Glomerular visceral epithelial cell (primary cell): ENCODE results near the gene MYH14.
A peak's percentile ranks its signal among the peaks of the same experiment; 100 is the strongest.
"Not testable (repeated sequence)": the region's sequence is repeated elsewhere in the genome, so short reads cannot be mapped to it uniquely, and the experiment has no call there.

Experiments used
- DNase-seq: peaks from one replicate; pipeline ENCODE4 v3.0.0-alpha.2; 2016; ENCODE audit errors: extremely low spot score

The MYH14 gene

DNA sequence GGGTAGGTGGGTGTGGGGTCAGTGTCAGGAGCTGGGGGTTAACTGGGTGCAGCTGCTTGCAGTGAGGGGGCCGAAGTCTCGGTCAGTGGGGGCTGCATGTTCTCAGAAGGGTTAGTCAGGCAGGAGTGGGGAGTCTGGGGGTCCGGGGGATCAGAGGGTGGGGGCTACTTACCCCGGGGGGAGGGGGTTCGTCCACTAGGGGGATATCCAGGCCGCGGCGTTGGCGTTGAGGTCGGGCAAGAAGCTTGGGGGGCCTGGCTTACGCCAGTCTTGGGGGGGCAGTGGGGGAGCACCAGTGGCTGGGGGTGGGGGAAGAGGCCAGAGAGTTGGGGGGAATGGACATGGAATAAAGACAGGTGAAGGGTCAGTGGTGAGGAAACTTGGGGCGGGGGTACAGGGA is 116.6 kb downstream of the MYH14 start:
- DNase-seq, result no peak

DNA sequence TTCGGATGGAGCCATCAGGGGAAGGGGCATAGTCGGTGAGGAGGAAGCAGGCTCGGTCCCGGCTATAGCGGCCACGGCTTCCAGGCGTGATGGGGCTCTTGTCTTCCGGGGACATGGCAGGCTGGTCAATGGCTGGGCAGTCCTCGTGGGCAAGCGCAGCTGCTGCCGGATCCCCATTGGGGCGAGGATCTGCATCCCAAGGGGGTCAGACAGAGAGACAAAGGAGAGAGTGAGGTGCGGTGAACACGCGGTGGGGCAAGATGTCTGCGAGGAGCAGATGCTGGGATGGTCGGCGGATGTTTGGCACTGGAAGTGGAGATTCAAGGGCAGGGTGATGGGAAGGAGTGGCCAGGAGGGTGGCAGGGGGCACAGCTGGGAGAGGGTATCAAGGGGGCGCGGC is 117.2 kb downstream of the MYH14 start:
- DNase-seq, result no peak

DNA sequence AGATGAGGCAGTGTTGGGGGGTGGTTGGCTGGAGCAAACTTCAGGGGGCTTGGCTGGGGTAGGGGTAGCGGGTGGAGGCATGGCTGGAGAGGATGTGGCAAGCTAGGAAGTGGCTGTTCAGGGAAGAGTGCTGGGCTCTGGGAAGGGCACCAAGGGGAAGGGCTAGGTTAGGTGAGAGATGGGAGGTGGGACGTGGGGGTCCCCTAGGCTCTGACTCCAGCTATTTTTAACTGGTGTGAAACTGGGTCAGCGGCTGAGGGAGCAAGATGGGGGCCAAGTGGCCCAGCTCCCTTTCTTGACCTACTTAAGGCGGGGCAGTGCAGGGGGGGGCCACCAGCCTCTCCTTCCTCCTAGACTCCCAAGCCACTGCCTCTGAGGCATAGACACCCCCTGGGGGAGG is 118.4 kb downstream of the MYH14 start:
- no peak for DNase-seq

DNA sequence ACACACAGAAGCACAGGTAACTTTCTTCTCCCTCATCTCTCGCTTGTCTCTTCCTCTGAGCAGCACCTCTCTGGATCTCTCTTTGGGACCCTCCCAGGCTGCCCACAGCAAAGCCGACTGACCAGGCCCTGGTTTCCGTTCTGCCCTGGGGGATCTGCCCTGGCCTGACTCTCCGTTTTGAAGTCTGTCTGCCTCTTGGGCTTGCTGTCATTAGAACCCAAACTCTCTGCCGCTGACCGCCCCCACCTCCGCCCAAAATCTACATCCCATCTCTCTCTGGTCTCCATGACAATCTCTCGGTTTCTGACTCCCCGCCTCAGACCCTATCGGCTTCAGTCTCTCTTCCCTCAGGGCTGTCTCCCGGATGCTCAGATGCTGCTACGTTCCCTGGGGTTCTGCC is 118.8 kb downstream of the MYH14 start:
- no peak for DNase-seq

DNA sequence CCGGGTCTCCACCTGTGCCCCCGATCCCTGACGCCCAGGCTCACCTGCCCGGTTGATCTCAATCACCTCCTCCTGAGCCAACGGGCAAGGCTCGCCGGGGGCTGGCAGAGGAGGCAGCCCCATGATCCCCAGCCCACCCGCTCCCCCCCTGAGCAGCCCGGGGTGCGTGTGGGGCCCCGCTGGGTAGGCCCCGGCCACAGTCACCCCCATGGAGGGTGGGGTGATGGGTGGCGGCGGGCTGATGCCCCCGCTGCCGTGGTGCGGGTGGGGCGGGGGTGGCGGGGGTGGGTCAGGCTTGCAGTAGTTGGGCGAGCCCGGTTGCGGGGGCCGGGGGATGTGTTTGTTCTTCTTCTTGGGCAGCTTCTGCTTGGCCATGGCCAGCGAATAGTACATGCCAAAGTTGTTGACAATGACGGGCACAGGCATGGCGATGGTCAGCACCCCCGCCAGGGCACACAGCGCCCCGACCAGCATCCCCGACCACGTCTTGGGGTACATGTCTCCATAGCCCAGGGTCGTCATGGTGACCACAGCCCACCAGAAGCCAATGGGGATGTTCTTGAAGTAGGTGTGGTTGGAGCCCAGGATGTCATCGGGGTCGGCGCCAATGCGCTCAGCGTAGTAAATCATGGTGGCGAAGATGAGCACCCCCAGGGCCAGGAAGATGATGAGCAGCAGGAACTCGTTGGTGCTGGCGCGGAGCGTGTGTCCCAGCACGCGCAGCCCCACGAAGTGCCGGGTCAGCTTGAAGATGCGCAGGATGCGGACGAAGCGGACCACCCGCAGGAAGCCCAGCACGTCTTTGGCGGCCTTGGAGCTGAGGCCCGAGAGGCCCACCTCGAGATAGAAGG is 119.7 kb downstream of the MYH14 start:
- DNase-seq, result no peak

DNA sequence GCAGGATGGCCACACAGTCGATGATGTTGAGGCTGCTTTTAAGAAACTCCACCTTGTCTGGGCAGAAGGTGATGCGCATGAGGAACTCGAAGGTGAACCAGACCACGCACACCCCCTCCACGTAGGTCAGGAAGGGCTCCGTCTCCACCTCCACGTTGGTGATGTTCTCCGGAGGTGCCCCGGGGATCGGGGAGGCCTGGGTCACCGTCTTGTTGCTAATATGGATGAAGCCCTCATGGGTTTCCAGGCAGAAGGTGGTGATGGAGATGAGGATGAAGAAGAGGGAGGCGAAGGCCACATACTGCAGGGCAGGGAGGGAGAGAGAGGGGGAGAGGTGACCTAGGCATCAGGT is 120.3 kb downstream of the MYH14 start:
- no peak for DNase-seq

DNA sequence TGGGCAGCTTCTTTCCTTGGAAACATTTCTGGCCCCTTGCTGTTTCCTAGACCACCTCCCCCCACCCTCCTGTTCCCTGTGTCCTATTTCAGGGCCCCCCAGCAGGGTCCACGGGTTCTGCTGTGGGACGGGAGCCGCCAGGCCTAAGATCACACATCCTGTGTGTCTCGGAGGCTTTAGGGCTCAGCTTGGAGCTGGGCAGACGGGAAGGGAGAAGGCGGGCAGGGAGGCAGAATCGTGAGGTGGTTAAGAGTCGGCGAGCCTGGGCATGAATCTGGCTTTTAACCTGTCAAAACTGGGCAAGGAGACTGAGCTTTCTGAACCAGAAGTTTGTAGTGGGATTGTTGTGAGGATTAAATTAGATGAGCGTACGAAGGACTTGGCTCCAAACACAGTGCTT is 120.9 kb downstream of the MYH14 start:
- no peak for DNase-seq

DNA sequence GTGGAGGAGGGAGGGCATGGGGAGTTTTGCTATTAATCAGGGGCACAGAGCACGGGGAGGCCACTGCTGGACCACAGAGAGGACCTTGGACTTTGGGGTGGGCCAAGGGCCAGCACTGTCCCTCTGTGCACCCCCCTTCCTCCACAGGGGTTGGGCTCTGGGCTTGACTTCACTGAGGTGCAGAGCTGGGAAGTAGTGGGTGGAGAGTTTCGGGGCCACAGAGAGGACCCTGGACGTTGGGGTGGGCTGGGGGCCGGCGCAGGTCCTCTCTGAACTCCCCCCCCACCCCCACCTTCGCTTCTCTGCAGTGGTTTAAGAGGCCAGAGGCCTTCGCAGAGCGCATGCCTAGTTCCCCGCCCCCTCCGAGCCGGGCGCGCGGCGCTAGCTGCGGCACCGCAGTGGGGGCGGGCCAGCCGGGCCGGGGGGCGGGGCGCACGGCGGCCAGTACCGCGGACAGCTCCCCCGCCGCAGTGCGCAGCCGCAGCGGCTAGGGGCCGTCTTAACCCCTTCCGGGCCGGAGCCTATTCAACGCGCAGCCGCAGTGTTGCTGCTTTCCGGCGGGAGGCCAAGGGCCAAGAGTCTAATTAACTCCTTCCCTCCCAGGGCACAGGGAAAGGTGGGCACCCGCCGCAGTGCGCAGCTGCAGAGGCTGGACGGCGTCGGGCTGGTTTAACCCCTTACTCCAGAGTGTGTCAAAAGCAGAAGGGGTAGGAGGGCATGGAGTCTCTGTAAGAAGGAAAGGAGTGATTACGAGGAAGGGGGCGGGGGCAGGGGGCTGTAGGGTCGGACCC is 122.1 kb downstream of the MYH14 start:
- DNase-seq, result peak; percentile 53

DNA sequence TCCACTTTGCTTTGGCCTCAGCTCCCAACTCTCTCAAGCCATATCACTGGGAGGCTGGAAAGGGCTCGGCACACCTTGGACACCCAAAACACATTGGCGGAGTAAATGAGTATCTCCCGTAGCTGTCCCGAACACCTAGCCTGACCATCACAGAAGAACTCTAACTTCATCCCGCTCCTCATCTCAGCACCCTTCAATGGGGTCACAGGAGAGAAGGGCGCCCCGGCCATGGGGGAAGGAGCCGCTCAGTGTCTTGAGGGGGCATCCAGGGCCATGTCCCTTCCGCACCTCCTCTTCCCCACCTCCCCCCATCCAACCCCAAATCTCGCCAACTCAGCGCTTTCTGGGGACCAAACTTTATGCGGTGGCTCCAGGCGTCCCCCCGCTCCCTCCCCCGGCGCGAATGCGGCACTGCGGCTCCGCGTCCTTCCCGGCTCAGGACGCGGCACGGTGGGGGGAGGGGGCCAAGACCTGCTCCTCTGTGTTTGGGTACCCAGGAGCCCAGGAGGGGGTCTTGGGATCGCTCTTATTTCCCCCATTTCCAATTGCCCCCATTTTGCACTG is 122.8 kb downstream of the MYH14 start:
- DNase-seq, result no peak

DNA sequence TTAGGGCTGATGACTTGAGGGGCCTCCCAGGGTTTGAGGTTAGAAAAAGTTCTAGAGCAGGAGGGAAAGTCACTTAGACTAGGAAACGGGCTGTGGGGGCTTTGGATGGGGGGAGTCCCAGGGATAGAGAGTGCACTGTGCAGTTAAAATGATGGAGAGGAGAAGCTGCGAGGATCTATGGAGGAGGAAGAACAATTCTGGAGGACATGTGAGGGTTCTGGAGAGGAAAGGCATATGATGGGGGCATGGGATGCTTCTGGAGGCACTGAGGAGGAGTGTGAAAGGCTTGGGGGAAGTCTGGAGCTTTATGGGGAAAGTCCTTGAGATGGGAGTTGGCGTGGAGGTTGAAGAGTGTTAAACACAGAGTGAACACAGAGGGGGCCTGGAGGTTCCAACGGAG is 123.6 kb downstream of the MYH14 start:
- no peak for DNase-seq

DNA sequence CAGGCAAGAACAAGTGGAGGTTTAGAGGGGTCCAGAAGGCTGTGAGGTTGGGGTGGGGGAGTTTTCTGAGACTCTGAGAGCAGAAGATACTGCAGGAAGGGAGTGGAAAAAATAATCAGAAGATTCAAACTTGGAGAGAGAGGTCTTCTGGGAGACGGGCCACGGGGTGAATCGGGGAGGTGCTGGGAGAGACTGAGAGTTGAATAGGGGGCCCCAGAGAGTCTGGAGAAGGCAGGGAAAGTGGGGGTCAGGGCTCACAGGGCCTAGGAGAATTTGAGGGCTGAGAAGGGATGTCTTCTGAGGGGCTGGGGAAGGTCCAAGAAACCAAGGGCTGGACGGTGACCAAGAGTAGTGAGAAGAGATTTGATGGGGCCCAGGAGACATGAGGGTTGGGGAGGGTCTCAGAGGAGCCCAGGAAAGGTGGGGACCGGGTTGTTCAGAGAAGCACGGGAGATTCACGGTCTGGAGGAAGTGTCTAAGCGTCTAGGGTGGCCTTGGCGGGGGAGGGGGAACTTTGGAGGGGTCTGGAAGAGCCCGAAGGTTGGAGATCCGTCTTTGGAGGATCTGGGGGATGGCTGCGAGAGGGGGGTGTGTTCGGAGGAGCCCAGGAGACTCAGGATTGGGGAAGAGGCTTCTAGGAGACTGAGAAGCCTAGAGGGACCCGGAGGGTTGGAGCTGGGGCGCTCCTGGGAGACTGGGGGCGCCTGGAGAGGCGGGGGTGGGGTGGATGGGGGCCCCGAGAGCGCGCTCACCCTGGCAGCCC is 124.2 kb downstream of the MYH14 start:
- DNase-seq, result no peak

DNA sequence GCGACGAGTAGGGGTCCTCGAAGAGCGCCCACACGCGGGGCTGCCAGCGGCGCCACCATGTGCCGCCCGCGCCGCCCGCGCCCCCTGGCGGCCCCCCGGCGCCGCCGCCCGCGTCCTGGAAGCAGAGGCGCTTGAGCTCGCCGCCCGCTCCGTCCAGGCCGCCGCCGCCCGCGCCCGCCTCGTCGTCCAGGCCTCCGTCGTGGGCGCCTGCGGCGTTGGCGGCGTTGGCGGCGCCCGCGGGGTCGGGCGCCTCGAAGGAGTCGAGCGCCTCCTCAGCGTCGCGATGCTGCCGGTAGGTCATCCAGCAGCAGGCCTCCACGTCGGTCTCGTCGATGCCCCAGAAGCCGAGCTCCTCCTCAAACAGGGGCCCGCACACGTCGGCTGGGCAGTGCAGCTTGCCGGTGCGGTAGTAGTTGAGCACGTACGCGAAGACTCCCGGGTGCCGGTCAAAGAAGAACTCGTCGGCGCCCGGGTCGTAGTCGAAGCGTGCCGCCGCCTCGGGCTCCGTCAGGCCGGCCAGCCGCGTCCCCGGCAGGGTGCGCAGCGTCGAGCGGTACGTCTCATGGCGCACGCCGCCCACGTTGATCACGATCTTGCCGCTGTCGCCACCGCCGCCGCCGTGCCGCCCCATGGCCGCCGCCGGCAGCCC is 124.9 kb downstream of the MYH14 start:
- DNase-seq, result peak; percentile 11

DNA sequence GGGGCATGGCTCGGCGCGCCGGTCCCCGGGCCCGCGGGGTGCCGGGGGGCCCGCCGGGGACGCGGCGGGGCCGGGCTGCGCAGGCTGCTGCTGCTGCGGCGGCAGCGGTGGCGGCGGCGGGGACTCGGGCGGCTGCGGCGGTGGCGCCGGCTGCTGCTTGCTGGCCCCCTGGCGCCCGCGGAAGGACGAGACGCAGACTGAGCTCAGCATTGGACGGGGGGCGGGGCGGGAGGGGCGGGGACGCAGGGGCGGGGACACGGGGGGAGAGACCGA is 125.4 kb downstream of the MYH14 start:
- DNase-seq, result no peak

DNA sequence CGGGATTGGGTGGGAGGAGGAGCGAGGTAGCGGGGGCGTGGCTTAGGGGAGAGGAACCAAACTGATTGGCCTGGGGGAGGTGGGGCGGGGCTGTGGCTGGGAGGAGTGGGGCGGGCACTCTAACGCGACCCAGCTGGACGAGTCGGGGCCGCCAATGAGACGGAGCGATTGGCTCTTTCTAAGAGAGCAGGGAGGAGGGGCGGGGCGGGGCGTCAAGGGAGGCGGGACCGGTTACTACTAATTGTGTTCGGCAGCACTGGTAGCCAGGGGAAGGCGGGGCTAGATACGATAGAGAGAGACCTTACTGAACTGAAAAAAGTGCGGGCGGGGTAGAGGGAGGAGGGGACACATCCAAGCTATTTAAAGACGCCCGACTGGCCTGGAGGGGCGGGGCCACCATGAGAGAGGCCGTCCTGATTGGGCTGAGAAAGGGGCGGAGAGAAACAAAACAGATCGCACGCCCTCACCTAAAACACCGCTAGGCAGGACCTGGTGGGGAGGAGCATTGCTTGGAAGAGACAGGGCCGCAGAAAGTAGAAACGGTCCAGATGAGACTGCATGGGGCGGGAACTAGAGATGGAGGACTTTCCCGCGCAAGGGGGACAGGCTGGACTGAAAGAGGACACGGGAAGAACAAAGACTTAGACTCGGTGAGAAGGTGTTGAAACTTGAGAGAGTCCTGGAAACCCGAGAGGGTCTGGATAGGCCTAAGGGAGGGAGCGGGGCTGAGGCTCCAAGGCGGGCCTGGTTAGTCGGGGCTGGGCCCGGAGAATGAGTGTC is 125.9 kb downstream of the MYH14 start, which contains the start of gene KCNC3:
Gene KCNC3 (minus strand): TSS at position 232 of the 780 bp plus-strand sequence. CDS start 295 bp downstream, outside the sequence.
- DNase-seq, result peak; percentile 96

DNA sequence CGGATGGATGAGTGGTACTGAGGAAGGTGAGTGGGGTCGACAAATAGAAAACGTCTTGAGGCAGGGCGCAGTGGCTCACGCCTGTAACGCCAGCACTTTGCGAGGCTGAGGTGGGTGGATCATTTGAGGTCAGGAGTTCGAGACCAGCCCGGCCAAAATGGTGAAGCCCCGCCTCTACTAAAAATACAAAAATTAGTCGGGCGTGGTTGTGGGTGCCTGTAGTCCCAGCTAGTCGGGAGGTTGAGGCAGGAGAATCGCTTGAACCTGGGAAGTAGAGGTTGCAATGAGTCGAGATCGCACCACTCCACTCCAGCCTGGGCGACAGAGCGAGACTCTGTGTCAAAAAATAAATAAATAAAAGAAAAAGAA is 126.5 kb downstream of the MYH14 start:
- not testable (repeated sequence) for DNase-seq

DNA sequence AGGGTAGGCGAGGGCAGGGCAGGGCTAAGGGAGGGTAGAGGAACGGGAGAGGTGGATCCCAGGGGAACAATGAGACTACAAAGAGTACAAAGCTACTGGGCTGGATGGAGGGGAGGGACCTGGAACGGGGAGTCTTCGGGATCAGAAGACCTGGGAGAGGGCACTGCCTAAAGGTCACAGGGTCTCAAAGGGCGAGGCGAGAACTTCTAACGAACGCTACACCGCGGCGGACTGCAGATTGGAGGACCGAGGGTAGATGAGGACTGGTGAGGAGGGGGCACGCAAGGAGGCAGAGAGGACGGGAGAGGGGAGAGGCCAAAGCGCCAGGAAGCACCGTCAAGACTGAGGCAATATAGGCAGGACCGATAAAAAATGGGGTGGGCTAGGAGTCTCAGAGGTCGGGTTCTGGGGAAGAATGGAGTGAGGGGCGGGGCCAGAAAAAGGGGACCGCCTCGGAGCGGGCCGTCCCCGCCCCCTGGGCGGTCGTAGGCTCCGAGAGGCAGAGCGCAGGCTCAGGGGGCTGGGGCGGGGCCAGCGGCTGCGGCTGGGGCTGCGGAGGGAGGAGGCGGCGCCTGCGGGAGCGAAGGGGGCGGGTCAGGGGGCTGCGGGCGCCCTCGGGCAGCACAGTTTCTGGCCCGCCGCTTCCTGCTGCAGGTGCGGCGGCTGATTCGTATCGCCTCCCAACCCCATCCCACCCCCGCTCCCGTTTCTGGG is 127.1 kb downstream of the MYH14 start:
- DNase-seq, result peak; percentile 63

DNA sequence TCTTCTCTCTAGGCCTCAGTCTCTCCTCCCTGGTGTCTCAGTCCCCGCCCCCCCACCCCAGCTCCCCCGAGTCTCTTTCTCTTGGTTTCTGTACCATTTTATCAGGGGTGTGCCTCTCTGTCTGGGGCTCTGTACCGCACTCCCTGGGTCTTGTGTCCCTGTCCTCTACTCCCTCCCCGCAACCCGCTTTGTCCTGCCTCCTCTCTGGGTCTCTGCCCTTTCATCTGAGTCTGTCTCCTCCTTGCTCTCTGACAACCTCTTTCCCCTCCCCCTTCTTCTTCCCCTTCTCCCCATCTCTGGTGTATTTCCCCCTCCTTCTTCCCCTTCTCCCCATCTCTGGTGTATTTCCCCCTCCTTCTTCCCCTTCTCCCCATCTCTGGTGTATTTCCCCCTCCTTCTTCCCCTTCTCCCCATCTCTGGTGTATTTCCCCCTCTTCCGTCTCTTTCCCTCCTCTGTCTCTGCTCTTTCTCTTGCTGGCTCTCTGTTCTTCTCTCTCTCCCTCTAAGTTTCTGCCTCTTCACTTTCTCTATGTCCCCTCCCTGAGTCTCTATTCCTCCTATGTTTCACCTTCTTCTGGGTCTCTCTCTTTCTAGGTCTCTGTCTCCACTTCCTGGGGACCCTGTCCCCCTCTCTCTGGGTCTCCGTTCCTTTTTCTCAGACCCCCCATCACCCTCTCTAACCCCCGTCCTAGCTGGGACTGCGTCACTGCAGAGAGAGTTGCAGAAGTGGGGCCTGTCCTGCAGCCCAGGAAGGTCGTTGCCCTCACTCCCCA is 128.0 kb downstream of the MYH14 start:
- DNase-seq, result no peak

DNA sequence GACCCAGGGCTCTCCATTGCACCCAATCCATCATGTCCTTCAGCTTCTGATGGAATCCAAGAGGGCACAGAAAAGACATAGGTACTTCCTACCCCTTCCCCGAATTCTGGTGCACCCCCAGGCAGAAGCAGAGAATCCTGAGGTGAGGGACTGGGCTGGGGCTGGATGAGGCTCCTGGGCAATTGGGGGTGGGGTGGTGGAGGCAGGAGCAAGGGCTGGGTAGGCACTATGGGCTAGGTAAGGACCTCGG is 128.5 kb downstream of the MYH14 start:
- DNase-seq, result no peak

DNA sequence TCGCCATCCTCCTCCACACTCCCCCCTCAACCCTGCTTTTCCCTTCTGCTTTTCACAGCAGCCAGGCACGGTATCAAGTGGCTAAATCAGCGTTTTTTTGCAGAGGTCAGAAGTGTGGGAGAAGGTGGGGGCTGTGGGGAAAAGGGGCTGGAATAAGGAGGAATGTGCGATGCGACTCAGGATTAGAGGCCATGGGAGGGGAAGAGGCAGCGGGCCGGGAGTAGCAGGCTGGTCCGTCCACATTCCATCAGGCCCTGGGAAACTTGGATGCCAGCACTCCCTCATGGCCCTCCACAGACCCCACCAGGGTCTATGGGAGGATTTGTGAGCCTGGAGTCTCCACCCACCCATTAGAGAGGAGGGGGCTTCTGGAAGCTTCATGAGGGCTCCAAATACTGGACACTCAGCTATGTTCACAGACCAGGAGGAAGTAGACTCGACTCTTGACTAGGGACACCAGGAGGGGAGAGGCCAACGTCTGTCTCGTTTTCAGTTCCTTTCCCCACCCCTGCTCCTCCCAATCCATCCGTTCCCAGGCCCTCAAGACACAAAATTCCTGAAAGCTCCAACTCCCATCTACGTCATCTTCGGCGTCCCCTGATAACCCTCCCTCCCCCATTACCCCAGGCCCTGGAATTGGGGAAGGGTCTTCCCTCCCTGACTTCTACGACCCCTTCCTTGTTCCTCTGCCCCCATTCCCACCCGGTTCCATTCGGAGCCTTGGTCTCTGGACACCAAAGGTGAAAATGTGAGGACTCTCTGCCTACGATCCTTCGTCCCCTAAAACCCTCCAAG is 129.0 kb downstream of the MYH14 start:
- DNase-seq, result no peak
